GM12865 (cell line): ENCODE data around the gene GPR4.

Source experiments
- DNase-seq: peaks from one replicate; pipeline ENCODE4 v3.0.0; 2010; ENCODE audit warnings: low read depth
- H3K4me3 ChIP-seq: 2 replicates; pipeline ENCODE4 v1.5.1; 2011; ENCODE audit warnings: mild to moderate bottlenecking, low read depth, low read length, control low read depth
- CTCF ChIP-seq: IDR thresholded peaks from 2 replicates; pipeline ENCODE4 v1.5.1; 2011; ENCODE audit warnings: low read length, control low read depth, low read depth, inconsistent platforms; ENCODE audit not compliant: insufficient read depth; ENCODE audit errors: missing control alignments

The GPR4 gene

DNA sequence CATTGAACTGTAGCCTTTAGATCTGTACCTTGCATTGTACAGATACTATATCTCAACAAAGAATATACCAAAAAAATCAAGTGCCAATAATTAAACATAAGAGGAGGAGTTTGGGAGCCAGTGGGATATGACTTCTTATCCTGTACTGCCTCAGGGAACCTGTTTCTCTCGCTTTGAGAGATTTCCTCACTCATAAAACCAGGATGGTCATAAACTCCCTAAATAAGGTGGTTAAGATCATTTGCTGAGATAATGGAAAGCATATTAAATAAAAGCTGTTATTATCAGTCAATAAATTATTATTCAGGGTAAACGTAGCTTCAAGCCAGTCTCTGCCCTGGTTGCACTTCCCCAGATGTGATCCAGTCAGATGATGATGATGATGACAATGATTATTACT is 34.4 kb downstream of the GPR4 start:
- no peak overlapping the region for H3K4me3 ChIP-seq
- no peak for TF ChIP-seq CTCF
- no peak for DNase-seq

DNA sequence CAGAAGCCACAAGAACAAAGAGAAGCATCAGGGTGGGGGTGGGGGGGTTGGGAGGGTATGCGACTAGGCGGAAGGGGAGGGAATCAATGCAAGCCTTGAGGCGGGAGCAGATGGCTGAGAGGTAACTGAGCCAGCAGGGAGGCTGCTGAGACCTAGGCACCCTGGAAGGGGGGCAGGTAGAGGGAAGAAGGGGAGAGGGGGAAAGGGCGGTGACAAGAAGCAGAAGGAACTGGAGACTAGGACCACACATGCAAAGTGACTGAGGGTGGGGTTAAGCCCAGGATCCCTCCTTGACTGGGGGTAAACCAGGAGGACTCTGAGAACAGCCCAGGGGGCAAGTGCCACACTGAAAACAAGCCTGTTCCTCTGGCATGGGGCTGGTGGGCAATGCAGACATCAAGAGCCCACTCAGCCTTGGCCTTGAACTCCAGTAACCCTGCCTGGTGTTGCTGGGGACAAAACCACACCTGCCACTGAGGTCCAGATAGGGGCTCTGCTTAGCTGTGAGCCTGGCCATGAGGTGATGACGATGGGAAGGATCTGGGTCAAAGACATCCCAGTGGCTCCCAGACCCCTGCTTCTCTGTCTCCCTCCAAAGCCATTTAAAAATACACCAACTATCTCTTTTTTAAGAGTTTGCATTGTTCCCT is 37.8 kb downstream of the GPR4 start:
- peak; percentile 36 for DNase-seq

GRCh38 chr19:45560686-45561085 is 41.3 kb downstream of the GPR4 start:
- no peak for DNase-seq
- no peak overlapping the region for H3K4me3 ChIP-seq
- no peak for TF ChIP-seq CTCF

More for the DNA sequence above, 37.8 kb downstream of the GPR4 start:
- no peak overlapping the region for H3K4me3 ChIP-seq
- TF ChIP-seq CTCF = no peak

DNA sequence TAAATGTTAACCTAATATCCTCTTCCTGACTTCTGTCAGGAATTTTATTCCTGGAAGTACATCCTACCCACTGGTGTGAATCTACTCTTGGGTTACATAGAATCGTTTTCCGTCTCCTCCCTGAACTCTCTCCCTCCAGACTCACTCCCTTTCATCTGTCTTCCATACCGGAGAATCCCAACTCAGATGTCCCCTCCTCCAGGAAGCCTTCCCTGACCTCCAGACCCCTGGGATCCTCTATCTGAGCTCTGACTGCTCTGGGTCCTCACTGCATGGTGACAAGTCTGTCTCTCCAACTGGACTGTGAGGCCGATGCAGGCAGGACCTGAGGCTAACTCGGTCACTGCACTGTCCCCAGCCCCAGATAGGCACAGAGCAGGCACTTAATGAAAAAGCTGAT is 42.0 kb downstream of the GPR4 start:
- H3K4me3 ChIP-seq = no peak overlapping the region
- TF ChIP-seq CTCF = no peak
- no peak for DNase-seq

- TF ChIP-seq CTCF = peak; percentile 77
- peak; percentile 84 for DNase-seq
- H3K4me3 ChIP-seq = no peak overlapping the region
These were observed 43.6 kb downstream of the GPR4 start for GRCh38 chr19:45558399-45558878.

- DNase-seq = no peak
- H3K4me3 ChIP-seq = no peak overlapping the region
- TF ChIP-seq CTCF = no peak
These were observed 45.2 kb downstream of the GPR4 start for GRCh38 chr19:45556835-45557234.

DNA sequence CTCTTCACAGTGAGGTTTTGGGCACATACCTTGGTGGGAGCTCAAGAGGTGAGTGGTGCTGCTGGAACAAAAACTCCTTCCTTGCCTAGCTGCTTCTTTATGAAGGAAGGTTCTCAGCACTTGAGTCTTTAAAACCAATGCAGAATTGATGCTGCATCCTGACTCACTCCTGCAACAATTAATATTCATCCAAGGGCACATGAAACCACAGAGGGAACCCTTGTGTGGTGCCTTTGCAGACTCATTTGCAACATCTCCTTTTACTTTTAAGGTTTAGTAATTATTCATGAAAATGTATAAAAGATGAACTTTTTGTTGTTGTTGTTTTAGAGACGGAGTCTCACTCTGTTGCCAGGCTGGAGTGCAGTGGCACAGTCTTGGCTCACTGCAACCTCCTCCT is 47.5 kb downstream of the GPR4 start:
- DNase-seq = no peak
- TF ChIP-seq CTCF = no peak
- H3K4me3 ChIP-seq = no peak overlapping the region
